Hepatocyte (in vitro differentiated cells): ENCODE measurements around the gene CCDC148. TPM values are rescaled to one million over a fixed set of nuclear protein-coding genes. Genes with fewer than 3 reads are reported as not detected.

Experiments
- DNase-seq: peaks from one replicate; pipeline ENCODE4 v3.0.0-alpha.2; 2016; ENCODE audit warnings: low spot score
- H2AFZ ChIP-seq: fragments of 200-600 bp; sonication (generic); 2 replicates; pipeline ENCODE4 v1.6.0; 2016; ENCODE audit warnings: antibody characterized with exemption, mild to moderate bottlenecking
- H3K27ac ChIP-seq: fragments of 200-600 bp; sonication (generic); 2 replicates; pipeline ENCODE4 v1.5.1; 2016; ENCODE audit warnings: mild to moderate bottlenecking
- H3K27me3 ChIP-seq: fragments of 200-600 bp; sonication (generic); 2 replicates; pipeline ENCODE4 v1.6.1; 2016
- H3K36me3 ChIP-seq: fragments of 200-600 bp; sonication (generic); replicated peaks from 2 replicates; pipeline ENCODE4 v1.5.1; 2016; ENCODE audit warnings: low read depth; ENCODE audit not compliant: insufficient read depth
- H3K4me1 ChIP-seq: fragments of 200-600 bp; sonication (generic); 2 replicates; pipeline ENCODE4 v1.5.1; 2016; ENCODE audit warnings: mild to moderate bottlenecking, moderate library complexity; ENCODE audit not compliant: insufficient read depth
- H3K4me2 ChIP-seq: fragments of 200-600 bp; sonication (generic); 2 replicates; pipeline ENCODE4 v1.6.0; 2016
- H3K4me3 ChIP-seq: fragments of 200-600 bp; sonication (generic); 2 replicates; pipeline ENCODE4 v1.5.1; 2016; ENCODE audit warnings: mild to moderate bottlenecking
- H3K79me2 ChIP-seq: fragments of 200-600 bp; sonication (generic); 2 replicates; pipeline ENCODE4 v1.6.0; 2017; ENCODE audit warnings: mild to moderate bottlenecking
- H3K9me2 ChIP-seq: fragments of 200-600 bp; sonication (generic); replicated peaks from 2 replicates; pipeline ENCODE4 v1.6.0; 2017; ENCODE audit warnings: mild to moderate bottlenecking; ENCODE audit not compliant: insufficient read depth
- H3K9me3 ChIP-seq: fragments of 200-600 bp; sonication (generic); 2 replicates; pipeline ENCODE4 v1.5.1; 2016; ENCODE audit warnings: low read depth, mild to moderate bottlenecking
- H4K20me1 ChIP-seq: fragments of 200-600 bp; sonication (generic); 2 replicates; pipeline ENCODE4 v1.6.0; 2016; ENCODE audit warnings: mild to moderate bottlenecking; ENCODE audit not compliant: insufficient read depth, poor library complexity, severe bottlenecking
- CTCF ChIP-seq: fragments of 200-600 bp; sonication (generic); IDR thresholded peaks from 2 replicates; pipeline ENCODE4 v1.5.1; 2016; ENCODE audit warnings: antibody characterized with exemption, mild to moderate bottlenecking; ENCODE audit not compliant: poor library complexity
- EZH2 ChIP-seq: fragments of 200-600 bp; sonication (generic); IDR thresholded peaks from 2 replicates; pipeline ENCODE4 v1.6.1; 2016; ENCODE audit warnings: antibody characterized with exemption, mild to moderate bottlenecking, borderline replicate concordance
- EZH2phosphoT487 ChIP-seq: fragments of 200-600 bp; sonication (generic); IDR thresholded peaks from one replicate; pipeline ENCODE4 v1.6.1; 2018; ENCODE audit warnings: antibody characterized with exemption, mild to moderate bottlenecking, low read depth, moderate library complexity; ENCODE audit not compliant: unreplicated experiment, severe bottlenecking
- WGBS: methylation state at CpG from one replicate; pipeline ENCODE4 v1.1.6; 2016; ENCODE audit warnings: low lambda C conversion rate; ENCODE audit errors: missing lambda C conversion rate; 5-methylcytosine and 5-hydroxymethylcytosine counted together
- polyA plus RNA-seq: library from polyadenylated mRNA; unstranded; fragments of >200 nt; fragmentation: Nextera tagmentation; extraction: Ambion mirVana; gene quantifications from 2 replicates; pipeline ENCODE4 v1.2.1, GENCODE V29; 2016
- small RNA-seq: library from RNA; depleted of rRNA; stranded (forward); fragments of <200 nt; gene quantifications from one replicate; pipeline ENCODE3, GENCODE V24; 2014
- total RNA-seq: library from RNA; depleted of rRNA; stranded (reverse); fragments of >200 nt; gene quantifications from 2 replicates; pipeline ENCODE4 v1.2.3, GENCODE V29; 2014

The CCDC148 gene
- total and polyA plus RNA-seq, 2 experiments from 2014 or later: 0.62 to 2.2 TPM

- no peaks in the 10 kb centered on the region for H4K20me1 ChIP-seq
- H3K36me3 ChIP-seq: no peaks in the 10 kb centered on the region
- no peak for DNase-seq
- H3K27ac ChIP-seq: no peak overlapping the region
- H3K4me3 ChIP-seq: no peak overlapping the region
- peaks cover 34% of the 10 kb centered on the region for H3K4me1 ChIP-seq
- no peaks in the 10 kb centered on the region for H3K79me2 ChIP-seq
- TF ChIP-seq EZH2phosphoT487: no peak
- no peak for TF ChIP-seq CTCF
- TF ChIP-seq EZH2: no peak
- H3K27me3 ChIP-seq: no peaks in the 10 kb centered on the region
- H3K9me3 ChIP-seq: no peaks in the 10 kb centered on the region
- H2AFZ ChIP-seq: no peak overlapping the region
- H3K4me2 ChIP-seq: no peak overlapping the region
- WGBS: 87% methylated on average over 2 of the region's 2 CpGs
- H3K9me2 ChIP-seq: no peaks in the 10 kb centered on the region
These were observed 331.7 kb downstream of the CCDC148 start for GRCh38 chr2:158124896-158125295.

Small RNA genes within 50 kb of the gene (small RNA-seq; reads per million reads assigned to genes)
- gene RN7SL393P: not detected

Other genes with a start within 250 kb of the CCDC148 start
- gene PKP4, start 199 bp upstream of the CCDC148 start, total RNA-seq: 32.2 and 43.3 TPM in 2 replicates
- gene PKP4, start 199 bp upstream of the CCDC148 start, polyA plus RNA-seq: 7.5 and 10.6 TPM in 2 replicates